ENCODE measurements around the gene ANGPTL2. TPM values are rescaled to one million over a fixed set of nuclear protein-coding genes. Genes with fewer than 3 reads are reported as not detected.

The ANGPTL2 gene
- polyA plus RNA-seq, 4 donors, result 6.8 to 15.3 (median 10.1) TPM

DNA sequence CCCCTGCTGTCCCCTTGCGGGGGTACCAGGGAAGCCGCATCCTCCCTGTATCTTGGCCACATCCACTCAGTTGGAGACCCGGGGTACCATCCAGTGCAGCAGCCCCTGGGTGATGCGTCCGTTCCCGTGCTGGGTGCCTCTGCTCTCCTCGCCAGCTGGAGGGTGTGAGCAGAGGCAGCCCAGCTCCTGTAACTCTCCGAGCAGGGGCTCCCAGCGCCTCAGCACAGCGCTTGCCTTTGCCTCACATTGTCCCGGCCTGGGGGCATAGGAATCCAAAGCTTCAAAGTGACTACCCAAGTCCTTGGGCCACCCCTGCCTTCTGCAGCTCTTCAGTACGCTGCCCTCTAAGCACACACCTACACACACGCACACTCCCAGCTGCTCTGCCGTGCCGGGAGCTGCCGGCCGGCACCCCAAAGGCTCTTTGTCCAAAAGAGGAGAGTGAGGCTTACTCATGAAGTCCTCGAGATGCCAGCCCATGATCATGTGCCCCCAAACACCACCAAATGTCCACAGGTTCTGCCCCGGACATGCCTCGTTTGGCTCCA is 733 bp downstream of the ANGPTL2 start:
- DNase-seq (ENCODE audit: low read depth in 4 of 4, low spot score in 2 of 4), result no peak

DNA sequence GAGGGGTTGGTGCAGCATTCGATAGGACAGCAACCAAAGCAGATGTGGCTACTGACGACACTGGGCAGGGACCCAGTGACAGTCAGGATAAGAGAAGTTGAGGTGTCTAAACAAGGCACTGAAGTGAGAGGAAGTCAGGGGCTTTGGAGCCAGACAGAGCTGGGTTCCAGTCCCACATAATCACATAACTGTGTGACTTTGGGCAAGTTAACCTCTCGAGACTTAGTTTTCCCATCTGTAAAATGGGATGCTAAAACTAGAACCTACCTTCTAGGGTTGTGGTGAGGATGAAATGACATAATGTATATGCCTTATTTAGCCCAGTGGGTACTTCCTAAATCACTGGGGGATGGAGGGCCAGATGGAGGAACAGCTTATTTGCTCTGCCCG is 3.1 kb downstream of the ANGPTL2 start:
- DNase-seq (ENCODE audit: low read depth in 4 of 4, low spot score in 2 of 4), result no peak

DNA sequence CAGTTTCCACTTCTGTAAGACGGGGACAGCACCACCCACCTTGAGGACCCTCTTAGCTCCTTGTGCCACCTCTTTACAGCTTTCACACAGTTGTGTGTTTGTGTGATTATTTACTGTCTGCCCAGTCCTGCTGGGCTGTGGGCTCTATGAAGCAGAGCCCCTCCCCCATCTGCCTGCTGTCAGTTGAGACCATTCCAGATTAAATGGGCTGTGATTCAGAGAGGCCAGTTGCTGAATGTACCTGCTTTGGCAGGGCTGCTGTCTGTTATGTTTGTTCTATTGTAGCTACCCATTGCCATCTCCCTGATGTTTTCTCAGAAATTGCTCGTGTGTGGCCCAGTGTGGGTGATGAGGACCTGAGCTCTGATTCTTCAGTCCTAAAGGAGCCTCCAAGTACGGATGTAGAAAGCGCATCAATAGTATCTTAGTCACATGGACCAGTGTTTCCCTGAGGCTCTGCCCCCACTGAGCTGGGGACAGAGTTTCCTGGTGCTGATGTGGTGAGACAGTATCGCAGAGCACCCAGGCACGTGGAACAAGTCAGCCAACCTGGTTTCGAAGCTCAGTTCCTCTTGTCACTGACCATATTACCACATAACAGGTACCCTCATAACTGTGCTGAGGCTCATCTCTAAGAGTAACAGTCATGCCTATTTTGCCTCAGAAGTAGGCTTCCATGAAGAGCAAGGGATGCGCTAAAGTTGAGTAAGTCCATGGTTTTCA is 3.7 kb downstream of the ANGPTL2 start:
- DNase-seq (ENCODE audit: low read depth in 4 of 4, low spot score in 2 of 4), result no peak

- no peak for DNase-seq (ENCODE audit: low read depth in 4 of 4, low spot score in 2 of 4)
Measured at GRCh38 chr9:127117801-127118200, 4.6 kb downstream of the ANGPTL2 start.

GRCh38 chr9:127116957-127117356 is 5.5 kb downstream of the ANGPTL2 start:
- DNase-seq (ENCODE audit: low read depth in 4 of 4, low spot score in 2 of 4), result no peak

DNA sequence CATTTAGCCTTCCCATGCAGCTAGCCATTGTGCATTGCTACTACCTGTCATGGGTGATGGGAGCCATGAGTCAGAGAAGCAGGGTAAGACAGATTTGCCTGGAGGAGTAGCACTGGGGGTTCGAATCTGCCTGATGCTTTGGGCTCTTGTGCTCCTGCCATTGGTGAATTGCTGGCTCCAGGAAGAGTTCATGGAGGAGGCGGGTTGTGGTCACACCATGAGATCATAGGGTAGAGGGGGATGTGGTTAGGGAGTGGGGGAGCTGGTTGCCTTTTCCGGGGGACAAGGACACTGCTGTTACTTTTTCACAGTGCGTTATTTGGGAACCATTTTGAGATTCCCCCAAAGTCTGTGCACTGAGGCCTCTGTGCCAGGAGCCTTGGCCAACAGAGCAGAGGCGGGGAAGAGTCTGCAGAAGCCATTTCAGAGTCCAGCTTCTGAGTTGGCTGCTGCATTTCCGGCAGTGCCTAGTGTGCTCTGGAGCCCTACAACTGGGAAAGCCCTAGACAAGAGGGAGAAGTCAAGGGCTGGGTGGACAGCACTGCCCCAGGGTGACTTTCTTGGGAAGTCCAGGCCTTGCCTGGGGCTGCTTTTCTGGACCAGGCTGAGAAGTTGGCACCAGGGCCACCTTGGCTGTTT is 6.2 kb downstream of the ANGPTL2 start:
- no peak for DNase-seq (ENCODE audit: low read depth in 4 of 4, low spot score in 2 of 4)

DNA sequence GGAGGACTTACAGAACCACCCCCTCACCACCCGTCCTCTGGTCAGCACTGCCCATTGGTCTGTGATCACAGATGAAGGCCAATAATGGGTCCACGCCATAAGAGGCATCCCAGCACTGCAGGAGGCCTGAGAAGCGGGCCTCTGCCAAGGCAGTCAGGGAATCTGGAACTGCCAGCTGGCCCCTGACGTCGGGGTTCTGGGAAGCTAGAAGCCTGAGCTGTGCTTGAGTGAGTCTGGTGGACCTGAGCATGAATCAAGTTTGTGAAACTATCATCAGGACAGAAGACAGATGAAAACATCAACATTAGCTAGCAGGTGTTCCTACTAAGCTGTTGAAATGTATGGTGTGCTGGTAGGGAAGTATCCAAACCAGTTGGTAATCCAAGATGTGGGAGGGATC is 7.8 kb downstream of the ANGPTL2 start:
- no peak for DNase-seq (ENCODE audit: low read depth in 4 of 4, low spot score in 2 of 4)

DNA sequence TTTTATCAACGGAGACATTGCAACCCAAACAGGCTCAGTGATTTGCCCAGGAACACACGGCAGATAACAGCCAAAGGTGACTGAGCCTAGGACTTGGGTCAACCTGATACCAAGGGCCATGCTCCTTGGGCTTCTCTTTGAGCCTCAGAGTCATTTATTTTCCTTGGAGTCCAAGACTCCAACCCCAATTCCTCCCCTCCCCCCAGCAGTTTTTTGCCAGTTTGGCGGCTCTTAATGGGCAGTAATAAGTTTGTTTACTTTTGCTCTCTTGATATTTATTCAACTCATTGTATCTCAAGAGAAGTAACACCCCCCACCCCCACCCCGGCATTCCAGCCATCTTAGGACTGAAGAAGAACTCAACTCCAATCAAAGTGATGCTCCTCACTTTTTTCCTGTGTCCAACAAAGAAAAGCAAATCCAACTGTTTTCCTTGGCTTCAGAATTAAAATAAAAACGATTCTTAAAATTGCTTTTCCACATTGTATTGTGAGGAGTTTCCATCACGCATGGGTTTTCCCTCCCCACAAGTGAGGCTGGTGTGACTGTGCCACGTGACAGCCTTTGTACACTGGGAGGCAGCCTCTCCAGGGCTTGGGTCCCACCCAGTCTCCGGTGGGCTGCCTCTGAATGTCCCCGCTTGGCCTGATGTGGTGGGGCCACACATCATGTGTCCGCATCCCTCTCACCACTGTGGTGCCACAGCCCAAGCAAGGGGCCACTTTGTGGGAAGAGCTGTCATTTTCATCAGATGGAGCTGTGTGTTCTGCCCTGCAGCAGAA is 9.1 kb downstream of the ANGPTL2 start:
- no peak for DNase-seq (ENCODE audit: low read depth in 4 of 4, low spot score in 2 of 4)

GRCh38 chr9:127112735-127113161 is 9.7 kb downstream of the ANGPTL2 start:
- no peak for DNase-seq (ENCODE audit: low read depth in 4 of 4, low spot score in 2 of 4)

DNA sequence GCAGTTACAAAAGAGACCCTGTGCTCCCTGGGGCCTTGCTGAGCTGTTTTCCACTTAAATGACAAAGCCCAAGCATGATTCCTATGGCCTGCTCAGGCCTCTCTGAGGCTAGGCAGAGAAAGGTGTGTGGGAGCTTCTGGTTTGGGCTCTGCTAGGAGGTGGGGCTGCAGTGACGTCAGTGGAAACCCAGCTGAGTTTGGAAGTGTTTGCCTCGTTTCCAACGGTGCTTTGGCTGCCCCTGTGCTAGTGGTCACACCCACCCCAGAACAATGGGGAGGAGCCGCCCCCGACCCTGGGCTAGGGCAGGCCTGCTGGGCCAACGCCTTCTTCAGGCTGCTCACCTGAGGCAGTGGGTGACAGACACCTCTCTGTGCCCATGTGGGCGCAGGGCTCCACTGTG is 10.4 kb downstream of the ANGPTL2 start:
- DNase-seq (ENCODE audit: low read depth in 4 of 4, low spot score in 2 of 4), result no peak

- DNase-seq (ENCODE audit: low read depth in 4 of 4, low spot score in 2 of 4), result no peak
Measured at GRCh38 chr9:127109212-127109711, 13.2 kb downstream of the ANGPTL2 start.

- DNase-seq (ENCODE audit: low read depth in 4 of 4, low spot score in 2 of 4), result no peak
Measured at GRCh38 chr9:127107929-127108876, 14.2 kb downstream of the ANGPTL2 start.

- DNase-seq (ENCODE audit: low read depth in 4 of 4, low spot score in 2 of 4), result no peak
Measured at GRCh38 chr9:127107171-127107928, 15.1 kb downstream of the ANGPTL2 start.

DNA sequence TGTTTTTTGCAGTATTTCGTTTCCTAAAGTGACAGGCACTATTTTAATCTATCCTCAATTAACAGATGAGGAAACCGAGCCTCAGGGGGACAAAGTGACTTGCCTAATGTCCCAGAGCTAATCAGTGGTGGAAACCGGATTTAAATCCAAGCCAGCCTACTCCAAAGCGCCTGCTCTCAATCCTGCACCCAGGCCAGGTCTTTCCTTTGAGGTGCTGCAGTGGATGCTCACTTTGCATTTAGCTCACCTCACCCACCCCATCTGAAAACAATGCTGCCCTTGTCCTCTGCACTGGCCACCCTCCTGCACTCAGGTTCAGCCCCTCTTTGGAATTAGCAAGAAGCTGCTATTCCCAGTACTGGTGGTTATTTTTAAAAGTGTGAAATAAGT is 16.0 kb downstream of the ANGPTL2 start:
- no peak for DNase-seq (ENCODE audit: low read depth in 4 of 4, low spot score in 2 of 4)

- no peak for DNase-seq (ENCODE audit: low read depth in 4 of 4, low spot score in 2 of 4)
Measured at GRCh38 chr9:127105805-127106465, 16.5 kb downstream of the ANGPTL2 start.

GRCh38 chr9:127104581-127105311 is 17.7 kb downstream of the ANGPTL2 start:
- no peak for DNase-seq (ENCODE audit: low read depth in 4 of 4, low spot score in 2 of 4)

- no peak for DNase-seq (ENCODE audit: low read depth in 4 of 4, low spot score in 2 of 4)
Measured at GRCh38 chr9:127102788-127103187, 19.6 kb downstream of the ANGPTL2 start.

DNA sequence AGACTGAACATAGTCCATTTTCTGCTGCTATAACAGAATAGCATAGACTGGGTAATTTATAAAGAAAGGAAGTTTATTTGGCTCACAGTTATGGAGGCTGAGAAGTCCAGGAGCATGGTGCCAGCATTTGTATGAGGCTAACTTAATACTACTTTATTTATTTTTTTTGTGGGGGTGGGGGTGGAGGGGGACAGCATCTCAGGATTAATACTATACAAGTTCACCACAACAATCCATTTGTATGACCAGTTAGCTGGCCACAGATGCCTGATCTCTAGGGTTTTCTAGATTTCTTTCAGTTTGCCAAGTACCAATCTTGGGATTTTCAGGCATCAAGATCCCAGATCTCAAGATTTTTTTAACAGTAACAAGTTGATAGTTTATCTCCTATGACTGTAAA is 20.3 kb downstream of the ANGPTL2 start:
- DNase-seq (ENCODE audit: low read depth in 4 of 4, low spot score in 2 of 4), result no peak
